ENCODE measurements around the gene SLC1A2. TPM values are rescaled to one million over a fixed set of nuclear protein-coding genes. Genes with fewer than 3 reads are reported as not detected.

SLC1A2 gene
- total RNA-seq, 2 experiments from 2014 or later = not detected

DNA sequence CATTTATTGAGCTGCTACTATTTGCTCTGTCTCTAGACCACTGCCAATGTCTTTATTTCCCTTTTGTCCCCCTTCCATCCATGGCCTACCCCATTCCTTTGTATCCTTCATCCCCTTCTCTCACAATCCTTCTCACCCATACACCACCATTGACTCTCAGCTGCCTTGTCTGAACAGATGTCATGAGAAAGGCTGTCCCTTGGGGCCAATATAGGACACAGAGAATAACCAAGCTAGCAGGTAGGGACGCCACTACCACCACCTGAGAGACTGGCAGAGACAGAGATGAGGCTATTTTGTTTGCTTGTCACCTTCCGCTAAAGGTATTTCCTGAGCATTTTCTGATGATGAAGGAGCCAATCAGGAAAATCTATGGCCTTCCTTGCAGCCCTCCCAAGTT, 141.5 kb downstream of the SLC1A2 start:
- CTCF ChIA-PET (ENCODE audit: unreplicated experiment) = no interaction called here
- no peak overlapping the region for H3K4me2 ChIP-seq (ENCODE audit: low read length)
- no peaks in the 10 kb centered on the region for H4K20me1 ChIP-seq (ENCODE audit: insufficient read depth, low read length)
- no peak overlapping the region for H3K4me3 ChIP-seq (ENCODE audit: low read depth, low read length, poor library complexity, severe bottlenecking)
- no peak overlapping the region for H2AFZ ChIP-seq (ENCODE audit: low read length)
- POLR2A ChIA-PET = interaction anchor here (0.7 kb wide), 1 partner anchor 388 kb away, joined by 5 read pairs; no protein-coding TSS in a partner anchor
- DNase-seq (ENCODE audit: low spot score) = no peak
- H3K36me3 ChIP-seq (ENCODE audit: insufficient read depth, low read length) = no peaks in the 10 kb centered on the region
- no peak for TF ChIP-seq EZH2phosphoT487 (IDR thresholded peaks at IDR 0.05; ENCODE audit: borderline replicate concordance, low read depth, low read length)
- H3K9me3 ChIP-seq (ENCODE audit: low read length) = no peaks in the 10 kb centered on the region
- intact Hi-C loops (cut with micrococcal nuclease; ENCODE audit: unreplicated experiment) = no loop called here
- no peaks in the 10 kb centered on the region for H3K4me1 ChIP-seq (ENCODE audit: insufficient read depth, low read length, poor library complexity, severe bottlenecking)
- BruUV-seq (replicated peaks) = no TSS peak
- no peak overlapping the region for H3K27ac ChIP-seq (ENCODE audit: low read depth, low read length, poor library complexity, severe bottlenecking)
- no peaks in the 10 kb centered on the region for H3K79me2 ChIP-seq (ENCODE audit: insufficient read depth, low read depth, low read length)
- H3K9me2 ChIP-seq (ENCODE audit: insufficient read depth, low read length) = no peaks in the 10 kb centered on the region

DNA sequence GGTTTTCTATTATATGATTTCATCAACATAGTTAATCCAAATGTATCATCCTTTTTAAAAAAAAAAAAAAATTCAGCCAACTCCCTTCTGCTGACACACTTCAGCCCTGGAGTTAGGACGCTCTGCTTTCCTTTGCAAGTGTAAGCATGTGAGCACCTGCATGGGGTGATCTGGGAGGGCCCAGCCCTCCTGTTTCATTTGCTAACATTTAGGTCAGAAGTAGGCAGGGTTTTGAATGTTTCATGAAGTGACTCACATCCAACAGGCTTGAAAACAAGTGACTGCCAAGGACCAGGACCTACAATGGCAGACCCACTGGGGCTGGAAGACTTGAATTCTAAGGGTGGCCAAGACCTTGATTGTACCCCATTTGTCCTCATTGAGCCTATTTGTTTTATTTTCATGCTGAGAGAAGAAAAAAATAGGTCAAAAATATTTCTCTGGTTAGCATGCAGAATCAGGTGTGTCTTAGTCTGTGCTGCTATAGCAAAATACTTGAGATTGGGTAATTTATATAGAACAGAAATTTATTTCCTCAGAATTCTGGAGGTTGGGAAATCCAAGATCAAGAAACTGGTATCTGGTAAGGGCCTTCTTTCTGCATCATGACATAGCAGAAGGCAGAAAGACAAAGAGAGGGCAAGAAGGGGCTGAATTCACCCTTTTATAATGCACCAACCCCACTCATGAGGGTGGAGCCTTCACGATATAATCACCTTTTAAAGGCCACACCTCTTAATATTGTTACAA, 142.8 kb downstream of the SLC1A2 start:
- intact Hi-C loops (cut with micrococcal nuclease; ENCODE audit: unreplicated experiment) = no loop called here
- no peak overlapping the region for H2AFZ ChIP-seq (ENCODE audit: low read length)
- H3K9me2 ChIP-seq (ENCODE audit: insufficient read depth, low read length) = no peaks in the 10 kb centered on the region
- no TSS peak for BruUV-seq (replicated peaks)
- no peak for DNase-seq (ENCODE audit: low spot score)
- no peaks in the 10 kb centered on the region for H4K20me1 ChIP-seq (ENCODE audit: insufficient read depth, low read length)
- TF ChIP-seq, protein P1, sequence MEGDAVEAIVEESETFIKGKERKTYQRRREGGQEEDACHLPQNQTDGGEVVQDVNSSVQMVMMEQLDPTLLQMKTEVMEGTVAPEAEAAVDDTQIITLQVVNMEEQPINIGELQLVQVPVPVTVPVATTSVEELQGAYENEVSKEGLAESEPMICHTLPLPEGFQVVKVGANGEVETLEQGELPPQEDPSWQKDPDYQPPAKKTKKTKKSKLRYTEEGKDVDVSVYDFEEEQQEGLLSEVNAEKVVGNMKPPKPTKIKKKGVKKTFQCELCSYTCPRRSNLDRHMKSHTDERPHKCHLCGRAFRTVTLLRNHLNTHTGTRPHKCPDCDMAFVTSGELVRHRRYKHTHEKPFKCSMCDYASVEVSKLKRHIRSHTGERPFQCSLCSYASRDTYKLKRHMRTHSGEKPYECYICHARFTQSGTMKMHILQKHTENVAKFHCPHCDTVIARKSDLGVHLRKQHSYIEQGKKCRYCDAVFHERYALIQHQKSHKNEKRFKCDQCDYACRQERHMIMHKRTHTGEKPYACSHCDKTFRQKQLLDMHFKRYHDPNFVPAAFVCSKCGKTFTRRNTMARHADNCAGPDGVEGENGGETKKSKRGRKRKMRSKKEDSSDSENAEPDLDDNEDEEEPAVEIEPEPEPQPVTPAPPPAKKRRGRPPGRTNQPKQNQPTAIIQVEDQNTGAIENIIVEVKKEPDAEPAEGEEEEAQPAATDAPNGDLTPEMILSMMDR (conservative IDR thresholded peaks at IDR 0.05; ENCODE audit: low read length) = no peak
- no peak for TF ChIP-seq EZH2phosphoT487 (IDR thresholded peaks at IDR 0.05; ENCODE audit: borderline replicate concordance, low read depth, low read length)
- CTCF ChIA-PET (ENCODE audit: unreplicated experiment) = no interaction called here
- POLR2A ChIA-PET = no interaction called here
- no peaks in the 10 kb centered on the region for H3K4me1 ChIP-seq (ENCODE audit: insufficient read depth, low read length, poor library complexity, severe bottlenecking)
- no peaks in the 10 kb centered on the region for H3K36me3 ChIP-seq (ENCODE audit: insufficient read depth, low read length)
- no peak overlapping the region for H3K4me3 ChIP-seq (ENCODE audit: low read depth, low read length, poor library complexity, severe bottlenecking)
- H3K4me2 ChIP-seq (ENCODE audit: low read length) = no peak overlapping the region
- H3K79me2 ChIP-seq (ENCODE audit: insufficient read depth, low read depth, low read length) = no peaks in the 10 kb centered on the region
- H3K27ac ChIP-seq (ENCODE audit: low read depth, low read length, poor library complexity, severe bottlenecking) = no peak overlapping the region
- H3K9me3 ChIP-seq (ENCODE audit: low read length) = no peaks in the 10 kb centered on the region

- CTCF ChIA-PET (ENCODE audit: unreplicated experiment) = no interaction called here
- intact Hi-C loops (cut with micrococcal nuclease; ENCODE audit: unreplicated experiment) = no loop called here
Measured at GRCh38 chr11:35275786-35276170, 143.6 kb downstream of the SLC1A2 start.

More at GRCh38 chr11:35275786-35276170, 143.6 kb downstream of the SLC1A2 start:
- H3K4me2 ChIP-seq (ENCODE audit: low read length) = no peak overlapping the region
- TF ChIP-seq EZH2phosphoT487 (IDR thresholded peaks at IDR 0.05; ENCODE audit: borderline replicate concordance, low read depth, low read length) = no peak
- TF ChIP-seq, protein P1 (conservative IDR thresholded peaks at IDR 0.05; ENCODE audit: low read length) = no peak
- H3K27ac ChIP-seq (ENCODE audit: low read depth, low read length, poor library complexity, severe bottlenecking) = no peak overlapping the region
- H3K79me2 ChIP-seq (ENCODE audit: insufficient read depth, low read depth, low read length) = no peaks in the 10 kb centered on the region
- BruUV-seq (replicated peaks) = no TSS peak
- no peak for DNase-seq (ENCODE audit: low spot score)
- no peak overlapping the region for H2AFZ ChIP-seq (ENCODE audit: low read length)
- H4K20me1 ChIP-seq (ENCODE audit: insufficient read depth, low read length) = no peaks in the 10 kb centered on the region
- H3K9me2 ChIP-seq (ENCODE audit: insufficient read depth, low read length) = no peaks in the 10 kb centered on the region
- H3K4me3 ChIP-seq (ENCODE audit: low read depth, low read length, poor library complexity, severe bottlenecking) = no peak overlapping the region
- no peaks in the 10 kb centered on the region for H3K4me1 ChIP-seq (ENCODE audit: insufficient read depth, low read length, poor library complexity, severe bottlenecking)
- POLR2A ChIA-PET = no interaction called here
- no peaks in the 10 kb centered on the region for H3K9me3 ChIP-seq (ENCODE audit: low read length)
- H3K36me3 ChIP-seq (ENCODE audit: insufficient read depth, low read length) = no peaks in the 10 kb centered on the region
